HCT116 (cell line): ENCODE results near the gene THSD1.

ENCODE experiments used
- ATF3 ChIP-seq: IDR thresholded peaks from 2 replicates; pipeline ENCODE4 v1.6.1; 2012
- EZH2 ChIP-seq: fragments of 200-600 bp; sonication (generic); IDR thresholded peaks from 2 replicates; pipeline ENCODE4 v1.6.1; 2017; ENCODE audit warnings: antibody characterized with exemption, mixed run types
- JUND ChIP-seq: IDR thresholded peaks from 2 replicates; pipeline ENCODE4 v1.6.1; 2012
- MAX ChIP-seq: IDR thresholded peaks from 2 replicates; pipeline ENCODE4 v1.6.1; 2012
- POLR2A ChIP-seq: IDR thresholded peaks from 2 replicates; pipeline ENCODE4 v1.7.0; 2011; ENCODE audit warnings: borderline replicate concordance; ENCODE audit not compliant: insufficient read depth, insufficient read length; ENCODE audit errors: extremely low read depth
- POLR2AphosphoS5 ChIP-seq: IDR thresholded peaks from 2 replicates; pipeline ENCODE4 v1.6.1; 2011; ENCODE audit warnings: mild to moderate bottlenecking, low read depth, low read length, moderate library complexity
- SIN3A ChIP-seq: IDR thresholded peaks from 2 replicates; pipeline ENCODE4 v1.6.1; 2012; ENCODE audit warnings: low read depth
- SP1 ChIP-seq: IDR thresholded peaks from 2 replicates; pipeline ENCODE4 v1.6.1; 2012; ENCODE audit warnings: low read depth
- TCF7L2 ChIP-seq: IDR thresholded peaks from 2 replicates; pipeline ENCODE4 v1.7.0; 2011; ENCODE audit warnings: borderline replicate concordance, inconsistent platforms; ENCODE audit not compliant: insufficient read depth, insufficient read length; ENCODE audit errors: extremely low read depth
- TF ChIP-seq, protein P1 (sequence below), 3 experiments: fragments of 200-600 bp in 1 of 3; sonication (generic) in 1 of 3; IDR thresholded peaks in 2 of 3; conservative IDR thresholded peaks in 1 of 3; 2 replicates each; pipeline ENCODE4 v1.5.1; 2012 to 2017; ENCODE audit warnings: low read depth in 2 of 3, low read length in 2 of 3, antibody characterized with exemption in 1 of 3, borderline replicate concordance in 1 of 3, control low read depth in 1 of 3, mild to moderate bottlenecking in 1 of 3, mixed read lengths in 1 of 3, mixed run types in 1 of 3, moderate library complexity in 1 of 3; ENCODE audit not compliant: insufficient read depth in 1 of 3

DNA sequence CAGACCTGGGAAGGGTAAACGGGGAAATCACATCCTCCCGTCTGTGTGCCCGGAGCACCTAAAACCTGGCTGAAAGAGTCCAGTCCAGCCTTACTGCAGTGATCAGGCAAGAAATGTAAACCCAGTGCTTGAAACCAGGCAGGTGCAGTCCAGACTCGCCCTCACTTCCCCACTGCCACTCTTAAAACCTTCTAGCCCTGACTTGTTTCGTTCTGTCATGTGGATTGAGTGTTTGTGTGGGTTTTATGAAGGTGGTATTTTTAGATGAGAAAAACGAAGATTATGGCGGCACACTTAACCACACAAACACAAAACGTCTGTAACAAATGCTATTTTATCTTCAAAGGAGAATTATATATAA lies 48.5 kb upstream of the THSD1 start:
- TF ChIP-seq SP1 (no peak), SIN3A (no peak), ATF3 (no peak), POLR2AphosphoS5 (no peak), MAX (no peak), EZH2 (no peak), JUND (no peak), POLR2A (no peak), TCF7L2 (no peak)
- TF ChIP-seq, protein P1, sequence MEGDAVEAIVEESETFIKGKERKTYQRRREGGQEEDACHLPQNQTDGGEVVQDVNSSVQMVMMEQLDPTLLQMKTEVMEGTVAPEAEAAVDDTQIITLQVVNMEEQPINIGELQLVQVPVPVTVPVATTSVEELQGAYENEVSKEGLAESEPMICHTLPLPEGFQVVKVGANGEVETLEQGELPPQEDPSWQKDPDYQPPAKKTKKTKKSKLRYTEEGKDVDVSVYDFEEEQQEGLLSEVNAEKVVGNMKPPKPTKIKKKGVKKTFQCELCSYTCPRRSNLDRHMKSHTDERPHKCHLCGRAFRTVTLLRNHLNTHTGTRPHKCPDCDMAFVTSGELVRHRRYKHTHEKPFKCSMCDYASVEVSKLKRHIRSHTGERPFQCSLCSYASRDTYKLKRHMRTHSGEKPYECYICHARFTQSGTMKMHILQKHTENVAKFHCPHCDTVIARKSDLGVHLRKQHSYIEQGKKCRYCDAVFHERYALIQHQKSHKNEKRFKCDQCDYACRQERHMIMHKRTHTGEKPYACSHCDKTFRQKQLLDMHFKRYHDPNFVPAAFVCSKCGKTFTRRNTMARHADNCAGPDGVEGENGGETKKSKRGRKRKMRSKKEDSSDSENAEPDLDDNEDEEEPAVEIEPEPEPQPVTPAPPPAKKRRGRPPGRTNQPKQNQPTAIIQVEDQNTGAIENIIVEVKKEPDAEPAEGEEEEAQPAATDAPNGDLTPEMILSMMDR (IDR thresholded peaks at IDR 0.05 in 2 of 3, conservative IDR thresholded peaks at IDR 0.05 in 1 of 3; ENCODE audit: borderline replicate concordance in 1 of 3, insufficient read depth in 1 of 3, low read depth in 2 of 3, low read length in 2 of 3): no peak
